ENCODE data around the gene PACS2.

PACS2 gene

GRCh38 chr14:105378873-105379685, 64.5 kb downstream of the PACS2 start:
- in situ Hi-C loops (cut with HindIII; ENCODE audit: low pct_ligation_motif_present, low sequenced_read_pairs): no loop called here
- no peak for DNase-seq
- no peak overlapping the region for H3K27ac ChIP-seq
- no peak overlapping the region for H3K4me3 ChIP-seq (ENCODE audit: low read depth, low read length)
- TF ChIP-seq, protein P1, sequence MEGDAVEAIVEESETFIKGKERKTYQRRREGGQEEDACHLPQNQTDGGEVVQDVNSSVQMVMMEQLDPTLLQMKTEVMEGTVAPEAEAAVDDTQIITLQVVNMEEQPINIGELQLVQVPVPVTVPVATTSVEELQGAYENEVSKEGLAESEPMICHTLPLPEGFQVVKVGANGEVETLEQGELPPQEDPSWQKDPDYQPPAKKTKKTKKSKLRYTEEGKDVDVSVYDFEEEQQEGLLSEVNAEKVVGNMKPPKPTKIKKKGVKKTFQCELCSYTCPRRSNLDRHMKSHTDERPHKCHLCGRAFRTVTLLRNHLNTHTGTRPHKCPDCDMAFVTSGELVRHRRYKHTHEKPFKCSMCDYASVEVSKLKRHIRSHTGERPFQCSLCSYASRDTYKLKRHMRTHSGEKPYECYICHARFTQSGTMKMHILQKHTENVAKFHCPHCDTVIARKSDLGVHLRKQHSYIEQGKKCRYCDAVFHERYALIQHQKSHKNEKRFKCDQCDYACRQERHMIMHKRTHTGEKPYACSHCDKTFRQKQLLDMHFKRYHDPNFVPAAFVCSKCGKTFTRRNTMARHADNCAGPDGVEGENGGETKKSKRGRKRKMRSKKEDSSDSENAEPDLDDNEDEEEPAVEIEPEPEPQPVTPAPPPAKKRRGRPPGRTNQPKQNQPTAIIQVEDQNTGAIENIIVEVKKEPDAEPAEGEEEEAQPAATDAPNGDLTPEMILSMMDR (IDR thresholded peaks at IDR 0.05; ENCODE audit: low read depth, low read length, missing control alignments): no peak
- H3K27me3 ChIP-seq (replicated peaks): no peaks in the 10 kb centered on the region
- H3K36me3 ChIP-seq (replicated peaks): peaks cover 3% of the 10 kb centered on the region

DNA sequence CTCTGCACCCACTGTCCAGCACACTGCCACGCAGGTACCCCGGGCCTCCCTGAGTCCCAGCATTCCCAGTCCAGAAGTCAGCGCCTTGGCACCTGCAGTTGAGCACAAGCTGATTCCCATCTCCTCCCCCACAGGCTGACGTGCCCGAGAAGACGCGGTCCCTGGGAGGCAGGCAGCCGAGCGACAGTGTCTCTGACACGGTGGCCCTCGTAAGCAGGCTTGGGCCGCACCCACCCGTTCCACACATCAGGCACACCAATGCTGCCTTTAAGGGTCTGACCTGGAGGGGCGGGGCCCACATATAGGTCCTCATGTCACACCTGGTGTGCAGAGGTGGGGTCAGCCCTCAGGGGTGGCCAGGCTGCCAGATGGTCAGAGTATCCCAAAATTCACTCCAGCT, 65.4 kb downstream of the PACS2 start:
- Histone ChIP-seq H3K36me3 (replicated peaks) (peaks cover 3% of the 10 kb centered on the region), H3K27ac (no peak overlapping the region), H3K27me3 (replicated peaks) (no peaks in the 10 kb centered on the region), H3K4me3 (ENCODE audit: low read depth, low read length) (no peak overlapping the region)
- TF ChIP-seq, protein P1 (IDR thresholded peaks at IDR 0.05; ENCODE audit: low read depth, low read length, missing control alignments): no peak
- DNase-seq: no peak
- in situ Hi-C loops (cut with HindIII; ENCODE audit: low pct_ligation_motif_present, low sequenced_read_pairs): no loop called here

- Histone ChIP-seq H3K4me3 (ENCODE audit: low read depth, low read length) (no peak overlapping the region), H3K27me3 (replicated peaks) (no peaks in the 10 kb centered on the region), H3K27ac (no peak overlapping the region), H3K36me3 (replicated peaks) (peaks cover 3% of the 10 kb centered on the region)
- no peak for DNase-seq
- TF ChIP-seq, protein P1 (IDR thresholded peaks at IDR 0.05; ENCODE audit: low read depth, low read length, missing control alignments): no peak
- in situ Hi-C loops (cut with HindIII; ENCODE audit: low pct_ligation_motif_present, low sequenced_read_pairs): no loop called here
Measured at GRCh38 chr14:105380756-105381155, 66.2 kb downstream of the PACS2 start.

DNA sequence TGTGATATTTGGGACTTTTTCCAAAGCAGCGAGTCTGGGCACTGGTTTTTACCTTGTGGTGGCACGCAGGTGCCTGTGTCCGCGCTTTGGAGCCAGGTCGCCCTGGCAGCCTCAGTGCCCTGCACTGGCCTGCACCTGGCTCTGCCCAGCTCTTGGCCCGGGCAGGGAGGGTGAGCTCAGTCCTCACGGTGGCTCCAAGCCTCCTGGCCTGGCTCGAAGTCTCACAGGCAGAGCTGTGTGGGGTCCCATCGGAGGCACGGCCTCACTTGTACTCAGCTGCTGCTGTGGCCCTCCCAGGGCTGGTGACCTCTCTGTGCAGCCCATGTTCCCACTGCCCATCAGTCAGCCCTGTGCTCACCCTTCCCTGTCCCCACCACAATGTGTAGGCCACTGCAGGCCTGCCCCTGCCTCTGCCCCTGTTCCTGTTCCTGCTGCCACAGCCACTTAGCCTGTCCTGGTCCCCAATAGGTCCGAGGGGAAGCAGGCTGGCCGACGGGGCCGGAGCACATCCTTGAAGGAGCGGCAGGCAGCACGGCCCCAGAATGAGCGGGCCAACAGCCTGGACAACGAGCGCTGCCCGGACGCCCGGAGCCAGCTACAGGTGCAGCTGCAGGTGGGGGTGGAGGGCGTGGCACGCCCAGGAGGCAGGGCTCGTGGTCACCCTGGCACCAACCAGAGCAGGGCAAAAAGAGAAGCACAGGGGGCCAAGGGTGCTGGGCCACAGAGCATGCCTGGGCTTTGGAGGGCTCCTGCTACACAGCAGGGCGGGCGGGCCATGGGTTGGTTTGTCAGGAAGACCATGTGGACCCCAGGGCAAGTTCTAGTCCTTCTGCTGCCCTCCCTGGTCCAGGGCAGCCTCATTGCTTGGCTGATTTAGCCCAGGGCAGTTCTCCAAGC, 67.1 kb downstream of the PACS2 start:
- TF ChIP-seq, protein P1 (IDR thresholded peaks at IDR 0.05; ENCODE audit: low read depth, low read length, missing control alignments): no peak
- no peak overlapping the region for H3K27ac ChIP-seq
- no peak overlapping the region for H3K4me3 ChIP-seq (ENCODE audit: low read depth, low read length)
- peaks cover 3% of the 10 kb centered on the region for H3K36me3 ChIP-seq (replicated peaks)
- no peak for DNase-seq
- H3K27me3 ChIP-seq (replicated peaks): no peaks in the 10 kb centered on the region
- in situ Hi-C loops (cut with HindIII; ENCODE audit: low pct_ligation_motif_present, low sequenced_read_pairs): no loop called here

DNA sequence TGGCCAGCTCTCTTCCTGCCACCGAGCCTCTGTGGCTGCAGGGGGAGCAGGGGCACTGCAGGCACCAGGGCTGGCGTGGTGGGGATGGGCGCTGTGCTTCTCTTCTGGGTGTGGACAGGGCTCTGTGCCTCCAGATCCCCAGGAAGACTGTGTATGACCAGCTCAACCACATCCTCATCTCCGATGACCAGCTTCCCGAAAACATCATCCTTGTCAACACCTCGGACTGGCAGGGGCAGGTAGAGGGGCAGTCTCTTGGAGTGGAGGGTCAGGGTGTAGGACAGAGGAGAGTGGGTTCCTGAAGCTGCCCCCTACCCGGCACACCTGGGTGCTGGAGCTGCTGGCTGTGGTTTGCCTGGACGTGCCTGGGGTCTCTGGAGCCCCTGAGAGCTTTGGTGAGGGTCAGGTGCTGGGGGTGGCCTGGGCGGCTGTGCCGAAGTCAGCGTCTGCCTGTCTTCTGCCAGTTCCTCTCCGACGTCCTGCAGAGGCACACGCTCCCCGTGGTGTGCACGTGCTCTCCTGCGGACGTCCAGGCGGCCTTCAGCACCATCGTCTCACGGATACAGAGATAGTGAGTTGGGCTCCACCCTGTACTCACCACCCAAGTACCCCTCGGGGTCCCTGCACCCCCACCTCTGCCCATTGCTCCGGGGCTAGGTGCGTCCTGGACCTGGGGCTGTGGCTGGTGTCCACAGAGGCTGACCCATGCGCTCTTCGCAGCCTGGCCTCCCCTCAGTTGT, 68.0 kb downstream of the PACS2 start:
- no peak for DNase-seq
- TF ChIP-seq, protein P1 (IDR thresholded peaks at IDR 0.05; ENCODE audit: low read depth, low read length, missing control alignments): no peak
- in situ Hi-C loops (cut with HindIII; ENCODE audit: low pct_ligation_motif_present, low sequenced_read_pairs): no loop called here
- H3K4me3 ChIP-seq (ENCODE audit: low read depth, low read length): no peak overlapping the region
- no peaks in the 10 kb centered on the region for H3K27me3 ChIP-seq (replicated peaks)
- peaks cover 3% of the 10 kb centered on the region for H3K36me3 ChIP-seq (replicated peaks)
- no peak overlapping the region for H3K27ac ChIP-seq

All from brain microvascular endothelial cell (primary cell).